Parathyroid adenoma (tissue), 2 donors: ENCODE measurements around the gene NLGN1.

ENCODE experiments used
- H2AFZ ChIP-seq: fragments of 300-600 bp; sonication (generic); one replicate; pipeline ENCODE4 v1.7.0; 2017; ENCODE audit warnings: antibody characterized with exemption, mild to moderate bottlenecking
- H3K27ac ChIP-seq: fragments of 300-600 bp; sonication (generic); one replicate; pipeline ENCODE4 v1.7.0; 2017
- H3K27me3 ChIP-seq: fragments of 300-600 bp; sonication (generic); one replicate; pipeline ENCODE4 v1.7.0; 2017; ENCODE audit warnings: low read length; ENCODE audit not compliant: control insufficient read depth, insufficient read depth
- H3K36me3 ChIP-seq: fragments of 300-600 bp; sonication (generic); one replicate; pipeline ENCODE4 v1.7.0; 2017; ENCODE audit warnings: low read length; ENCODE audit not compliant: control insufficient read depth, insufficient read depth
- H3K4me1 ChIP-seq: fragments of 300-600 bp; sonication (generic); one replicate; pipeline ENCODE4 v1.7.0; 2017; ENCODE audit warnings: control low read depth
- H3K4me2 ChIP-seq: fragments of 300-600 bp; sonication (generic); one replicate; pipeline ENCODE4 v1.7.0; 2017; ENCODE audit warnings: low read length
- H3K4me3 ChIP-seq: fragments of 300-600 bp; sonication (generic); one replicate; pipeline ENCODE4 v1.7.0; 2017; ENCODE audit warnings: low read depth, low read length
- H3K79me2 ChIP-seq: fragments of 300-600 bp; sonication (generic); one replicate; pipeline ENCODE4 v1.7.0; 2017; ENCODE audit warnings: control low read depth
- H3K9ac ChIP-seq: fragments of 300-600 bp; sonication (generic); one replicate; pipeline ENCODE4 v1.7.0; 2017; ENCODE audit warnings: mild to moderate bottlenecking
- H3K9me3 ChIP-seq: fragments of 300-600 bp; sonication (generic); one replicate; pipeline ENCODE4 v1.7.0; 2017; ENCODE audit warnings: low read length; ENCODE audit not compliant: control insufficient read depth
- CTCF ChIP-seq: fragments of 300-600 bp; sonication (generic); IDR thresholded peaks from one replicate; pipeline ENCODE4 v1.7.0; 2017; ENCODE audit warnings: antibody characterized with exemption, mild to moderate bottlenecking
- donor health status: primary hyperparathyroidism.

NLGN1 gene

GRCh38 chr3:173930251-173930650 lies 532.7 kb downstream of the NLGN1 start:
- Histone ChIP-seq H3K27me3 (no peaks in the 10 kb centered on the region), H2AFZ (no peak overlapping the region), H3K9ac (no peak overlapping the region), H3K4me3 (no peak overlapping the region), H3K36me3 (no peaks in the 10 kb centered on the region), H3K79me2 (no peaks in the 10 kb centered on the region), H3K4me1 (no peaks in the 10 kb centered on the region), H3K4me2 (no peak overlapping the region), H3K9me3 (no peaks in the 10 kb centered on the region), H3K27ac (no peak overlapping the region)
- no peak for TF ChIP-seq CTCF

DNA sequence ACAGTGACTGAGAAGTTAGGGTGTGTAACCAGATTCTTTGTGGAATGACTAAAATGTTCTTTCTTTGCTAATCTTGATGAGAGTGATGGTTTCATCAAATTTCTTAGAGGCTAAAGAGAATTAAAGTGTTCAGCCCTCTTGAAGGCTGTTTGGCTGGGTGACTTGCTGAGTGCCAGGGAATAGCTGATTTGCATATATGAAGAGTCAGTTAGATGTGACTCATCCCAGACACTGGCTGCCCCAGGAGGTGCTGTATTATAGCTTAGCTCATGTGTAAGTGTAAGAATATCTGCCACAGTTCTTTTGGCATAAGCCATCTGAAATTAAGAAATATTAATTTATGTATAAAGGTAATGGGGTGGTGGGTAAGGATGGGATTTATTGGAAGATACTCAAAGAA lies 535.1 kb downstream of the NLGN1 start:
- no peak overlapping the region for H3K9ac ChIP-seq
- no peaks in the 10 kb centered on the region for H3K79me2 ChIP-seq
- H2AFZ ChIP-seq, result no peak overlapping the region
- no peaks in the 10 kb centered on the region for H3K9me3 ChIP-seq
- no peaks in the 10 kb centered on the region for H3K27me3 ChIP-seq
- TF ChIP-seq CTCF, result no peak
- H3K4me3 ChIP-seq, result no peak overlapping the region
- H3K36me3 ChIP-seq, result no peaks in the 10 kb centered on the region
- H3K4me2 ChIP-seq, result no peak overlapping the region
- H3K27ac ChIP-seq, result no peak overlapping the region
- no peaks in the 10 kb centered on the region for H3K4me1 ChIP-seq

GRCh38 chr3:173933113-173933512 lies 535.6 kb downstream of the NLGN1 start:
- Histone ChIP-seq H3K27me3 (no peaks in the 10 kb centered on the region), H3K4me3 (no peak overlapping the region), H3K36me3 (no peaks in the 10 kb centered on the region), H3K27ac (no peak overlapping the region), H3K4me1 (no peaks in the 10 kb centered on the region), H3K9ac (no peak overlapping the region), H3K4me2 (no peak overlapping the region), H3K9me3 (no peaks in the 10 kb centered on the region), H3K79me2 (no peaks in the 10 kb centered on the region), H2AFZ (no peak overlapping the region)
- no peak for TF ChIP-seq CTCF

DNA sequence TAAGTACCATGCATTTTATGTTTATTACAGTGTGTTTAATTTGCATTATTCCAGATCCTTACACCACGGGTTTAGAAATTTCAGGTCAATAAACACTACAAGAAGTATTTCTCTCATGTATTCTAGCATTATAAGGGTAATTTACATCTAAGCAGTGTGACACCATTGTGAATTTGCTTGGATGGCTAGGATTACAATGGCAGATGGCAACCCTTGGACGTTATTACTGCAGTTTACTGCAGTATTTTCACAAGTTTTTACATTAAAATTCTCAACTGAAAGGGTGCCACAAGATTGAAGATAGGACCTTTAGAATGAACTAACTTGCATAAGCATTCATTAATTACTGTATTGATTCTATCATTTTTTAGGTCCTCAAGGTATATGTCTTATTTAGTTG lies 538.8 kb downstream of the NLGN1 start:
- Histone ChIP-seq H3K4me1 (no peaks in the 10 kb centered on the region), H3K27ac (no peak overlapping the region), H3K4me2 (no peak overlapping the region), H3K36me3 (no peaks in the 10 kb centered on the region), H3K4me3 (no peak overlapping the region), H3K9me3 (no peaks in the 10 kb centered on the region), H2AFZ (no peak overlapping the region), H3K9ac (no peak overlapping the region), H3K27me3 (no peaks in the 10 kb centered on the region), H3K79me2 (no peaks in the 10 kb centered on the region)
- TF ChIP-seq CTCF, result no peak

GRCh38 chr3:173938159-173938558 lies 540.6 kb downstream of the NLGN1 start:
- H3K9ac ChIP-seq, result no peak overlapping the region
- no peak overlapping the region for H3K27ac ChIP-seq
- H2AFZ ChIP-seq, result no peak overlapping the region
- H3K79me2 ChIP-seq, result no peaks in the 10 kb centered on the region
- no peak for TF ChIP-seq CTCF
- H3K4me1 ChIP-seq, result no peaks in the 10 kb centered on the region
- H3K9me3 ChIP-seq, result no peaks in the 10 kb centered on the region
- no peak overlapping the region for H3K4me3 ChIP-seq
- H3K36me3 ChIP-seq, result no peaks in the 10 kb centered on the region
- H3K27me3 ChIP-seq, result no peaks in the 10 kb centered on the region
- H3K4me2 ChIP-seq, result no peak overlapping the region
